Measurements from ENCODE around the gene SEZ6L2. TPM values are rescaled to one million over a fixed set of nuclear protein-coding genes. Genes with fewer than 3 reads are reported as not detected.

Gene SEZ6L2
- total RNA-seq, 4 donors from 2014 or later = 0.33 to 1.5 (median 0.79) TPM

- no peaks in the 10 kb centered on the region for H3K9me3 ChIP-seq
- H3K27me3 ChIP-seq = no peaks in the 10 kb centered on the region
- 73 to 78% methylated on average over 12 of the region's 12 CpGs for WGBS, 2 donors
- no peak for DNase-seq
- H3K36me3 ChIP-seq = peaks cover 3 to 5% of the 10 kb centered on the region in 2 donors
- TF ChIP-seq POLR2A (IDR thresholded peaks at IDR 0.05) (no peak), CTCF (IDR thresholded peaks at IDR 0.05) (no peak)
- H3K4me1 ChIP-seq = peaks cover 8 to 15% of the 10 kb centered on the region in 2 donors
- H3K27ac ChIP-seq = no peak overlapping the region
- H3K4me3 ChIP-seq (replicated peaks in 1 of 3) = peak overlapping the region in 1 of 3 donors; percentile 93
- intact Hi-C loops (cut with DNase I) = loop anchor here (10.0 kb wide), 1 partner anchor 112 kb away; the partner anchor contains the start of genes PAGR1 and PRRT2
Observed at GRCh38 chr16:29927070-29927905, 27.9 kb upstream of the SEZ6L2 start.

DNA sequence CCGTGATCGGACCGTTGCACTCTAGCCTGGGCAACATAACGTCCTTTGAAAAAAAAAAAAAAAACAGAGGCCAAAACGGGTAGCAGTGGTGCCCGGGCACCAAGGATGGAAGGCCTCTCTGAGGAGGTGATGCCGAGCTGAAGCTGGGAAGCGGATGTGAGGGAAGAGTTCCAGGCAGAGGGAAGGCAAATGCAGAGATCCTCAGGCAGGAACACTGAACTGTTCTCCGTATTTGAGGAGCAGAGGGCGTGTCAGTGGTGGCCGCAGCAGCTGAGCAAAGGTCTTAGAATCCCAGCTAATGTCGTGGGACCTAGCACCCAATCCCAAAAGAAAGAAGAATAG lies 27.3 kb upstream of the SEZ6L2 start:
- Histone ChIP-seq H3K36me3 (peaks cover 3 to 9% of the 10 kb centered on the region in 2 donors), H3K4me1 (peaks cover 8 to 15% of the 10 kb centered on the region in 2 donors), H3K27me3 (no peaks in the 10 kb centered on the region), H3K27ac (peak overlapping the region; percentile 76 to 83 (median 80)), H3K9me3 (no peaks in the 10 kb centered on the region), H3K4me3 (replicated peaks in 1 of 3) (peak overlapping the region in 2 of 3 donors; percentile 71 to 93)
- TF ChIP-seq CTCF (IDR thresholded peaks at IDR 0.05) (no peak), POLR2A (IDR thresholded peaks at IDR 0.05) (no peak)
- WGBS, 2 donors = 5% methylated on average over 12 of the region's 12 CpGs
- DNase-seq = no peak
- intact Hi-C loops (cut with DNase I) = loop anchor here (10.0 kb wide), 1 partner anchor 112 kb away; the partner anchor contains the start of genes PAGR1 and PRRT2

DNA sequence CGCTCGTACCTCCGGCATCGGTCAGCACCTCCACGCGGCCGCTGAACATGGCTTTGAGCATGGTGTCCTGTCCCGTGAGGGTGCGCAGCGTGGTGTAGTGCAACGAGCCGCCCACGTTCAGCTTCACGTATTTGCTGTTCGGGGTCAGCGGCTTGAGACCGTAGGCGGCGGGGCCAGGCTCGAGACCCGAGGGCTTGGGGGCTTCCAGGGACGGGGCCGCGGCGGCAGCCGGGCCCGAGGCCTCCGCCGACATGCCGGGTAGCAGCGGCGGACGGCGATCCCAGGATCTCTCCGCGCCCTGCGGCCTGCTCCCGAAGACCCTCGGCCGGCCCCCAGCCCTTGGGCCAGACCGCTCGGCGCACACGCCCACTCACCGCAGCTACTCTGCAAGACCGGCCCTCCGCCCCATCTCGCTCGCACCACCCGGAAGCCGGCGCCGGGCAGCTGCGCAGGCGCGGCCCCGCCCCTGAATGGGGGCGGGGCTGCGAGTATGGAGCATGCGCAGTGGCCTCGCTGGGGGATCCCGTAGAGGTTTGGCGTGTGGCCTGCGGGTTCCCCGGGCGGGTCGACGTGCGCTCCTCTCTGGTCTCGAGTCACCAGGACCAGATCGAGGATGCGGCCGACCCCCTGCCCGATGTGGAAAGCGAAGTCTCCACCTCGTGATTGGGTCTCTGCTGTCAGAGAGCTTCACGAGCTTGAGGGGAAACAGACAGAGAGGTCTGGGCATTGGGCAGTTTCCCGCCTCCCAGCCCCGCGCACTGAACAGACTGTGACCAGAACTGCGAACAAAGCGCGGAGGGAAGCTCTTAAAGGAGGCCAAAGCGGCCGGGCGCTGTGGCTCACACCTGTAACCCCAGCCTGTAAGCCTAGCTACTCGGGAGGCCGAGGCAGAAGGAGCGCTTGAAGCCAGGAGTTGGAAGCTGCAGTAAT lies 26.7 kb upstream of the SEZ6L2 start, which contains the start of gene KCTD13:
Gene KCTD13, minus strand, starts transcription at position 446 of the 930 bp plus-strand sequence. Its CDS starts 193 bp downstream, at position 253.
- Histone ChIP-seq H3K36me3 (peaks cover 3 to 14% of the 10 kb centered on the region in 2 donors), H3K4me3 (replicated peaks in 1 of 3) (peak within 1 kb of the TSS; percentile 38 to 93 (median 71)), H3K9me3 (no peaks in the 10 kb centered on the region), H3K4me1 (peaks cover 8 to 15% of the 10 kb centered on the region in 2 donors), H3K27ac (peak within 1 kb of the TSS; percentile 76 to 83 (median 80)), H3K27me3 (no peaks in the 10 kb centered on the region)
- 1% methylated on average over 33 to 49 of the region's 89 CpGs for WGBS, 2 donors
- DNase-seq = peak; percentile 79 to 80
- intact Hi-C loops (cut with DNase I) = loop anchor here (10.0 kb wide), 1 partner anchor 111 kb away; the partner anchor contains the start of genes PAGR1 and PRRT2
- peak in 1 of 2 donors; percentile 86 for TF ChIP-seq POLR2A (IDR thresholded peaks at IDR 0.05)
- TF ChIP-seq CTCF (IDR thresholded peaks at IDR 0.05) = no peak

DNA sequence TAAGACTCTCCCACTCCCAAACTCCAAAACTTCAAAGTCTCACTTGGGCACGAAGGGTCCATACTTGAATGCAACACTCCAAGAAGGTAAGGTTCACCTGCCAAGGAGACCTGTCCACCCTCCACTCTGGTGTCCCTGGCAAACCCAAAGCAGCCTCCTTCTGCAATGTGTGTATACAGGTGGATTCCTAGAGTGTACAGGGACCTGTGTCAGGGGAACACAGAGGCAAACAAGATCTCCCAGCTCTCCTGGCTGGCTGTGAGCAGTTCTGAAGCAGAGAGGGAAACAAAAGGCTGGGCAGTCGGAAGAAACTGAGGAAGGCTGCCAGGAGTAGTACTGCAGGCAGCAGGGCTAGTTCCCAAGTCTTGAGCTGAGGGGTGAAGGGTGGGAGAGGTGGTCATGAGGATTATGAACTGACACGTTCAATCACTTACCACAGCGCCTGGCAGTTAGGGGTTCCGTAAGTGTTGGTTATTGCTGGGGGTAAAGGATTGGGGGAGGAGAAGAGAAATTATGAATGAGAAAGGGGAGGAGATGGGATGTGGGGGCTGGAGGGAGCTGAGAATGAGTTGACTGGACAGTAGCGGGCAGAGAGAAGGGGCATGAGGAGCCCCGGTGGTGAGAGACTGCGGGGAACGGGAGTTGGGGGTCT lies 25.9 kb upstream of the SEZ6L2 start:
- Histone ChIP-seq H3K4me1 (peaks cover 8 to 15% of the 10 kb centered on the region in 2 donors), H3K9me3 (no peaks in the 10 kb centered on the region), H3K4me3 (replicated peaks in 1 of 3) (peak overlapping the region; percentile 38 to 93 (median 71)), H3K36me3 (peaks cover 3 to 21% of the 10 kb centered on the region in 2 donors), H3K27ac (no peak overlapping the region), H3K27me3 (no peaks in the 10 kb centered on the region)
- intact Hi-C loops (cut with DNase I) = loop anchor here (10.0 kb wide), 1 partner anchor 110 kb away; the partner anchor contains the start of genes PAGR1 and PRRT2
- TF ChIP-seq CTCF (IDR thresholded peaks at IDR 0.05) = no peak
- TF ChIP-seq POLR2A (IDR thresholded peaks at IDR 0.05) = no peak
- DNase-seq = no peak
- 4 to 8% methylated on average over 9 of the region's 9 CpGs for WGBS, 2 donors

Data from thyroid gland (tissue), 4 donors.